CD1c-positive myeloid dendritic cell (primary cell): ENCODE measurements around the gene CACHD1.
"Not testable (repeated sequence)": the region's sequence is repeated elsewhere in the genome, so short reads cannot be mapped to it uniquely, and the experiment has no call there.

ENCODE experiments used
- DNase-seq: peaks from one replicate; pipeline ENCODE4 v3.0.0-alpha.2; 2016; ENCODE audit errors: extremely low spot score

The CACHD1 gene

DNA sequence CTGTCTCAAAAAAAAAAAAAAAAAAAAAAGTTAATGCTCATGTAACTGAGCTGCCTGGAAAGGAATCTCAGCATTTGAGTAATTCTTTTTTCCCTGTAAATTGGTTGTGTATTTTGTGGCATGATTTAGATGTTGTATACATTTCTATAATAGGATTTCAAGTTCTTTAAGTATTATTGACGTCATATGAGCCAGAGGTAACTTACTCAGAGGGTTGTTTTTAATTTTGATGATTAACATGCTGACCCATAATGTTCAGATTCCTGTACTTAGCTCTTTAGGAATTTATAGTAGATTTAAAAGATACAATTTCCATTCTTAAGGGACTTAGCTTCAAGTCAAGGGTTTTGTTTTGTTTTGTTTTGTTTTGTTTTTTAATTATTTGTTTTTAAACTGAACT is 120.4 kb downstream of the CACHD1 start:
- DNase-seq = no peak

DNA sequence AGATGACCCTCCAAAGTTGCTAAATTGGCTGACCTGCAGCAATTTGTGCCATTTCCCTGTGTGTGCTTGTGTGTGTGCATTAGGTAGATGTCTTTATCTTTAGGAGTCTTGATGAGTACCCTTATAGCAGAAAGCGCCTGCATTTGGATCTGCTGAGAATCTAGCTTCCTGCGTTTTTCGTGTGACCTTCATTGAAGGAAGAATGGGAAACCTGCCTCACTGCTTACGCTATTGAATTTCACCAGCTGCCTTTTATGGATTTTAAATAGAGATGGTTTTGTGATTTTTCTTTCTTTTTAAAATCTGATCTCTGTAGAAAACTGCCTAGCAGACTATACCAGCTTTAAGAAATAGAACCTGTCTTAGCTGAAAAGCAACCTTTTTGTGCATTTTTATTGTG is 124.5 kb downstream of the CACHD1 start:
- no peak for DNase-seq

DNA sequence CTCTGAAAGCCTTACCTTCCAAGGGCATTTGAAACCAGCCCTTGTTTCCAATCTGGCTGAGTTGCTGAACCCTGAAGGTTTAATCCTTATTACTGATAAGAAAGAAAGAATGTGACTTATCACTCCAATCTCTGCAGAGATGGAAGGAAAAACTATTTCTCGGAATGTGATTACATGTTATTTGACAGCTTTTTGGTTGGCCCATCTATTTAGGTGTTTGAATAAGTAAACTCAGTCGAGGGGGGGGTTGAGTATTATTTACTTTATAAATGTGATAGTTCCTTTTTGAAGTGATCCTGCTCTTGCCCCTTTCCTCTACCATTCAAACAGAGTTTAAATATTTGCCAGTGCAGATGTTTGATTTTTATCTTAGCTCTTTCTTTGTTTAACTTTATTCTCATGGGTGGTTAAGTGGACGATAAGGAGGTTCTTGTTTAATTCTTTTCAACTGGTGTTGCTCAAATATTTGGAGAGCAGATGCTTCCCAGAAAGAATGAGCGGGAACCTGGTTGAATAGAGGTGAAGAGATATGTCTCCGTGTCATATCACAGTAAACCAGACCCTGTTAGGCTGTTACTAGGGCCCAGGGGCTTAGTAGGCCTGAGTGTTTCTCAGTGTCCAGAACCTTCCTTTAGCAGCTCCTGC is 126.1 kb downstream of the CACHD1 start:
- no peak for DNase-seq

DNA sequence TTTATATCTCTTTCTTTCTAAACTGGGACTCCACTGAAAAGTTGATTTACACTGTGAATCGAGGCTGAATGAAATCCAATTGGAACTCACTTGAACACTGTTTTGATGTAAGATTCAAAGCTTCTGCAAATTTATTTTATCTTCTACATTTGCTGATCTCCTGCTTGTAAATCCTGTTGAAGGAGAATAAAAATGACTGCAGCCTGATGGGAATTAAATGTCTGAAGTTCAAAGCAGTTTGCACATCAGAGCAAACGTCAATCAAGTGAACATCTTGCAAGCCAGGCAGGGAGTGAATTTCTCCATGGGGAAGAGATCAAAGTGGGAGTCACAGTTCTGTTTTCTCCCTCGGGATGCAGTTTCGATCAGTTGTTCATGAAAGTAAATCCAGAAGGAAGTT is 127.2 kb downstream of the CACHD1 start:
- DNase-seq = no peak

DNA sequence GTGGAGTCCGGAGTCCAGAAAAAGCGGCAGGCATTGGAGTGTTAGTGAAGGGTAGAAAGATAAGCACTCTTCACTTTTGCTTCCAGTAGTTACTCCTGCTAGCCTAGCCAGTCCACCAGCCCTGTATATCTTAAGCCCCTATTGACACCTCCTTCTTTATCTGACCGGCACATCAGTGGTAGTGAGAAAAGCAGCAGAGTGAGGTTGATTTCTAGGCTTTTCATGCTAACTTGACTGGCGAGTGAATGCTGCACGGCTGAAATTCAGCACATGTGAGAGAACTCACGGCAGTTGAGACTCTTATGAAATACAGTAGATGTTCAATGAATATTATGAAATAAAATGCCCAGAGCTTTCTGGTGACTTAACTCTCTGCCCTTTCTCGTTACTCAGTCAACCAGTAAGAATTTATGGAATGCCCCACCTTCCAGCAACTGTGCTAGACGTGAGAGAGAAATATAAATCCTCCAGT is 128.2 kb downstream of the CACHD1 start:
- DNase-seq = no peak

DNA sequence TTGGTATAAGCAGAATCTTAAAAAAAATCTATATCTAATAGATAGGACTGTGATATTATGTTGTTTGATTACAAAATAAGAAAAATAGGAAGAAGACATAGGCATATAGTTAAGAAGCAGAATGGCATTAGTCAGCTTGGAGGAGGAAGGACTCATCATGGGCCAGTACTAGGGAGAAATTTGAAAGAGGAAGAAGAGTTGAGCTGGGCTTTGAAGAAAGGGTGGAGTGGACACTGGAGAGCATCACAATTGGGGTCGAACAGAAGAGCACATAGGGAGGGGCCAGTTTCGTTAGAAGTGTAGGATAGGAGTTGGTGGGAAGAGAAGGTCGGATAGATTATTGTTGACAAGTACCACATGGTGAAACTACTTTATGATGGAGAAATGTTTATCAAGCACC is 129.3 kb downstream of the CACHD1 start:
- DNase-seq = no peak

DNA sequence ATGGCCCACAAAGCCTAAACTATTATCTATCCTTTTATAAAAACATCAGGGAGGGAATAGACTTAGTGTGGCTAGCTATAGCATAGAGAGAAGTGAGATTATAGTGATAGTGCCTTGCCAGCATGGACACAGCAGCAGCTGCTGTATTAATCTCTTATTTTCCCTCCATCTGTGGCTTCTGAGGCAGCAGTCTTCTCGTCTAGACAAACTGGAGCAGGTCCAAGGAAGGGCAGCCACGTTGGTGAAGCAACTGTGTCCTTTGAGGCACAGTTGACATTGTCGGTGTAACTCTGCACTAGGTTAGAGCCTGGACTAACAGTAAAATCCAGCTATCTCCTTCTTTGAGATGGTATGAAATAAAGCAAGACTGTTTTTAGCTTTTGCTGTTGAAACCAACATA is 131.3 kb downstream of the CACHD1 start:
- no peak for DNase-seq

DNA sequence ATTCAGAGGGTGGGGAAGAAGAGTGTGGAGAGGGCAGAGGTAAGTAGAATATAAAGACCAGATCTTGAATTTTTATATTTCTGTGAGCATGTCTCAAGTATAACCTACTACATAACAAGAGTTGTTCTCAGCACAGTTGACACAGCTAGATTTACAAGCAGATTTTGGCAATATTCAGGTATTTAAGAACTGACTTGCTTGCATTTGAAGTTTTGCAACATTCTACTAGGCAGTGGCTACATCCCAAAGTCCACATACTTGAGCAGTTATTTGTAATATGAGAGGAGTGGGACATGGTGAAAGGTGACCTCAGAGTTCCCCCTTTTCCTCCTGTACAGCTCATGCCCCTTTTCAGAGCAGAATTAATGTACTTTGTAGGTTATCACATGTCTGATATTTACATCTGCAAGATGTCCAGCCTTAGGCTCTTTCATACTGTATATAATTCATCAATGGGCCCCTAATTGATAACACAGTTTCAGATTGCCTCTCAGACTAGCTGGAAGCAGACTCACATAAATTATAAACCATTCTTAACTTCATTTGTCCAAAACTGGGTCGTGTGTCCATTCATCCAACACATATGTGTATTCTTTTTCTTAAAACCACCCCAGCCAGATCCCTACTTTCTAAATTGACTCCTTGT is 138.2 kb downstream of the CACHD1 start:
- DNase-seq = no peak

DNA sequence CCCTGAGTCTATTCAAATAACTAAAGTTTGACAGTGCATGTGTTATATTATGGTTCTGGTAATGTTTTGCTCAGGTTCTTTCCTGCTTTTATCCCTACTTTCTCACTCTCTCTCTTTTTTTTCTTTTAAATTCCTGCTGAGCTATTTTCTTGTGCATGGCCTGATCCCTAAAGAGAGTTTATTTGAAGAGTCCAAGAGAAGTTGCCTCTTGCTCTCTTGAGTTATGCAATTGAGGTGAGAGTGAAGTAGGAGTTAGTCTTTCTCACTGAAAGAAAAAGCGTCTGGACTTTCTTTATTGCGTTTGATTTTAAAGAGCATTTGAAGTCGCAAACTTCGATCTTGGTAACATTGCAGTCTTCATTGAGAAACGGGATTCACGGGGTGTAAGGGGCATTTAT is 138.7 kb downstream of the CACHD1 start:
- DNase-seq = no peak

DNA sequence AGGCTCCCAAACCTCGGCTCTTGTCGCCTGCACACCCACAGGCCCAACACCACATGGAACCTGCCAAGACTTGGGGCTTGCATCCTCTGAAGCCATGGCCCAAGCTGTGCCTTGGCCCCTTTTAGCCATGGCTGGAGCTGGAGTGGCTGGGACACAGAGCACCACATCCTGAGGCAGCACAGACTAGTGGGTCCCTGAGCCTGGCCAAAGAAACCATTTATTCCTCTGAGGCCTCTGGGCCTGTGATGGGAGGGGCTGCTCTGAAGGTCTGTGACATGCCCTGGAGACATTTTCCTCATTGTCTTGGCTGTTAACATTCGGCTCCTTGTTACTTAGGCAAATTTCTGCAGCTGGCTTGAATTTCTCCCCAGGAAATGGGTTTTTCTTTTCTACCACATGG is 141.0 kb downstream of the CACHD1 start:
- DNase-seq = not testable (repeated sequence)

DNA sequence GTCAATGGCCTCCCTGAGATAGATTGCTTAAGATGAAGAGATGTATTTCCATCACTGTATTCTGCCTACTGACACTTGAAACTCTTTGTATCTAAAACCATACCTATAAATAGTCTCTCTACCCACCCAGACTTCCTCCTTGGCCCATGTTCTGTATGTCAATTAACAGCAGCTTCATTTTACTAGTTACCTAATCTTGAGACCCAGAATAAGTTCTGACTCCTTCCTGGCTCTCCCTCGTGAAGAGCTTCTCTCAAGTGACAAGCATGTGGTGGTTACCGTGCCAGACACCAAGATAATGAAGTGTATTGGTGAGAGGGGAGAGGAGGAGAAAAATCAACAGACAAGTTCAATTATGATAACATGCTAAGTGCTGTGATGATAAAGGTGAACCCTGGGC is 146.1 kb downstream of the CACHD1 start:
- DNase-seq = no peak

DNA sequence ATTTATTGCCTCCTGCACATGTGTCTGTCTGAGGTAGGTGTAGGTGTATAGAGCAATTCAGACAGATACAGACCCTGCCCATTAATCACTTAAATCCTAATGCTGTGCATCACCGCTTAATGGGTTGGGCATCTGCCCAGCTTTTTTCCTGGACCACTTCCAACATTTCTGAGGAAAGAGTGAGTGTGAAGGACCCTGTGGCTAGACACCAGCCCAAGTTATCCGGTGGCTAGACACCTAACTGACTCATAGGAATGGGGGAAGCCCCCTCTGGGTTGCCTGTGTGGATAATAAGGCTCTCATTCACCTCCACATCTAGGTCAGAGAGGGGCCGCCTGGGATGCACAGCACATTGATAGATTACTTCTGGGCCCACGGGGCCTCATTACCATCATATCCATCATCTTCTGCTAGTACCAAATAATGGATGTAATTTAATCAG is 153.8 kb downstream of the CACHD1 start:
- DNase-seq = no peak

DNA sequence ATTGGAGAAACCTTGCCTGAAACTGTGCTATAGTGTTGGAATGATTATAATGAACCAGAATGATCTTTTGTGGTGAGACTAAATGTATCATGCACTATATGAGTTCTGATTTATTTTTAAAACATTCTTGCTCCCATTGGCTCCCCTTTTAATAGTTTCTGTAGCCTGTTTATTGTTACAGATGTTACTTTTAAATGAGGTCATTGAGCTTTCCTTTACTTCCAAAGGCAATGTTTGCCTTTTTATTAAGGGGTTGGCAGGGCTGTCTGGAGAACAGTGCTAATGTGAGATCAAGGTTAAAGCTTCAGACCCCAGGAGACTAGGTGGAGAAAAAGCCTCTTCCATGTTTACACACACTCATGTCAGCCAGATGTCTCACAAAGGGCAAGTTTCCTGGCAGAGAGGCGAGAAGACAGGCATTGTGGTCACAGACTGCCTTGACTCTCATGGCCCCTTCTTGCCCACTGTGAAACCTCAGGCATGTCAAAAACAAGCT is 154.3 kb downstream of the CACHD1 start:
- DNase-seq = no peak

DNA sequence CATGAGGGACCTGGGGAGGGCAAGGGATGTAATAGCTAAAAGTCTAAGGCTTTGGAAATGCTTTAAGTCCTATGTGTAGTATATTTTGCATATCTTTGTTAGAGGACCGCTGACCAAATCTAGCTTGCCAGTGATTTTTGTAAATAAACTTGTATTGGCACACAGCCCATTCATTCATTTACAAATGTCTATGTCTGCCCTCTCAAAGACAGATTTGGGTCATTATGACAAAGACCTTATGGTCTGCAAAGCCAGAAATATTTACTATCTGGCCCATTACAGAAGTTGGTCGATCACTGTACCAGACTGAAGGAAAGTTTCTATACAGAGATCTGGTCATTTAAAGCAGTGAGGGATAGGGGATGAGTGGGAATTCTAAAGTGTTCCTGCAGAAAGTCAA is 154.9 kb downstream of the CACHD1 start:
- DNase-seq = no peak

DNA sequence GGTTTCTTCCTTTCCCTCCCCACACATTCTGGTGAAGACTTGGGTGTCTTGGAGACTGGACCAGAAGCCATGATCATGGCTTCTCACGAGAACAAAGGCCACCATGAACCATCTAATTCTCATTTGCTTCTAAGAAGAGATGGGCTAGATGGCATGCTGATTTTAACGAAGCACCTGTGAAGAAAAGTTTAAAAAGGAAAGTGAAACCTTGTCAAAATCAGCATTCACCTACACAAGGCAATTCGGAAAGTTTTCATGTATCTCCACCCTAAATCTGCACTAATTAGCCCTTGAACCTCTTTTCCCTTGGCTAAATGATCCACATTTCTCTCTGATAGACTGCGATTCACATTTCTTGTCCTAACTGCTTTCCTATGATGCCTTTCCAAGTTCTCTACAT is 160.7 kb downstream of the CACHD1 start:
- no peak for DNase-seq

DNA sequence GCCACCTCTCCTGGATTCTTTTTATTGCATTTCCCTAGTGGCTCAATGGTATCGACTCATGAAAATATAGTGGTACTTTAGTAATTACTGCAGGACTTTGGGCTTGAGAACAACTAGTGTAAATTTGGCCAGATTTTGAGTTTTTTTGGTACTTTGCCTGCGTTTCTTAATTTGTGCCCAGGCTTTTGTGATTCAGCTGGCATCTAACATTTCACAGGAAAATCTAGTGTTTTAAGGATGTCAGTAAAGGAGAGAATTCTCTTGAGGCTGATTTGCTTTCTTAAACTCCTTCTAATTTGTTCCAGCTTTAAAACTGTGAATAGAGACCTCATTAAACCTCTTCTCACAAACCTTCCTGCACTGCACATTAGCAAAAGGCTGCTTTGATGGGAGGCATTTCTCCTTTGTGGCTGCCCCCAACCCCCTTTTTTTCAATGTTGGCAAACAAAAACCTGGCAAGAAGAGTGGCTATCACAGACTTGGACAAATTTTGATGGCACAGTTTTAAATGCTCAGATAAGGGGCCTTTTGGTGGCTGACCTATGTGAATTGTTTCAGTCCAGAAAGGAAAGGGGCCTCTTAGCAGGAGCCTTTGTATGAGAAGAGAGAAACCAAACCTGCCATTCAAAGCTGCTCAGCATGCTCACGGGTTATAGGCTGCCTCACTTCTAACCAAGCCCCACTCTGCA is 161.6 kb downstream of the CACHD1 start:
- no peak for DNase-seq

DNA sequence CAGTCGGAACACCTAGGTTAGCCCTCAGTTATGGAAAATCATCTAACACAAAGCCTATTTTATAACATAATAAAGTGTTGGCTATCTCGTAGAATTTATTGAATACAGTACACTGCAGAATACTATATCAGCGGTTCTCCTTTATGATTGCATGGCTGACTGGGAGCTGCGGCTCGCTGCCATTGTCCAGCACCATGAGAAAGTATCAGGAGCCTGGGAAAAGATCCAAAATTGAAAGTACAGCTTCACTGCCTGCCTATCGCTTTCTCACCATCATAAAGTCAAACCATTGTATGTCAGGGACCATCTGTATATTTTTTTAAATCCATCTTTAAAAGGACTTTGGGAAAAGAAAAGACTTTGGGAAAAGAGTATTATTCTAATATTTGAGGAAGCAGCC is 163.0 kb downstream of the CACHD1 start:
- DNase-seq = no peak

DNA sequence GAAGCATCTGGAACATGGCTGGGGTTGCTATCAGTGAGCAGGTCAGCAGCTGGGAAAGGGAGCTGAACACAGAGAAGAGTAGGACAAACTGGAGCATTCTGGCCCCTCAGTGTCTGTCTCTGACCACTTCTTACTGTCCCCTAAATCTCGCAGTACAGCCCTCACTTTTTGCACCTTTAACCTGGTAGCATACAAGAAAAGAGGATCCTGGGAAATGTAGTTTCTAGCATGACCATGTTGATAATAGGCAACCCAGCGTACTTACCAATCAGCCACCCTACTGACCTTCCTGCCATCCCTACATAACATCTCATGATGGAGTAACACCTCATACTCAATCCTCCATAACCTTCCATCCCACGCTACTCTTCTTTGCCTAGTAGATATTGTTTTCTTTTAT is 175.8 kb downstream of the CACHD1 start:
- no peak for DNase-seq

DNA sequence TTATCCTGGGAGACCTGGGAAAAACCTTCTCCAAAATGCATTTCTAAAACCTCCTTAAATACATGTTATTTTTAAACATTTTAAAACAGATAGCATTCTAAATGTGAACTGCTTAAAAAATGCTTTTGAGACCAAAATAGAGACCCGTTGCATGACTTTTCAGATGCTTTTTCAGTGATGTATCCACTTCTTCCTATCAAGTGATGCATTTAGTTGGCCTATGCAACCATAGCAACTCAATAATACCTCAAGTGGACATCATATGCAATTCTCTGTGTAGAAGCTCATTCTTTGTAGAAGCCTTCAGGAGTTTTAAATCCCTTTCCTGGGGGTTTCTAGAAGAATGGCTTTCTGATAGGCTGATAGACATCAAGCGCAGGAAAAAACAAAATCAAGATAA is 180.5 kb downstream of the CACHD1 start:
- DNase-seq = no peak

DNA sequence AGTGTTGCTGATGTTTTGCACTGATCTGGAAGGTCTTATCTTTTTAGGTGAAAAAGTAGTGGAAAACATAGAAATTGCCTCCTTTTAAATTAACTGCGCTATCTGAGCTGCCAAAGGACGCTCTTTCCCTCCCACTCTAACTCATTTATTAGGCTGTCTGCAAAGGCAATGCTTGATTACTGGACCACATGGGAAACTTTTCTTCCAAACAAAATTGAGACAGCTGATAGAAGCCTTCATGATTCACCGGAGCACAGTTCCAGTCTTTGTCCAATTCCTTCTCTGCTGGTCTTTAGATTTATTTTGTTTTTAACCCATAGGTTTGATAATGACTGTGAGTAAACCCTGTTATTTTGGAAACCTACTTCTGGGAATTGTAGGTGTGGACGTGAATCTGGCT is 181.9 kb downstream of the CACHD1 start:
- DNase-seq = no peak

DNA sequence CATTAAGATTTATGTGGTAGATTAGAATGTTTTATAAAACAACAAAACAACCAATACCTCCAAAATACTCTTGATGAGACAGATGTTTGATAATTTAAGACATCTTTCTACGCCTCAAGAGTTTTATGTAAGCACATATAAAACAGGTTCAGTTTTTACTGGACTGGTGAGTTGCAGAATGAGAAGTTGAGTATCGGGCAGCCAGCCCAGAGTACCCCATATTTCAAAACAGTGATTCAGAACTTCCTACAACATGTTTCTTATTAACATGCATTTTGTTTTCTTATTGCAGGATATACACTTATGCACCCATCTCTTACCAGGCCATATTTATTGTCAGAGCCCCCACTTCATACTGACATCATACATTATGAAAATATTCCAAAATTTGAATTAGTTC is 183.5 kb downstream of the CACHD1 start:
- no peak for DNase-seq

DNA sequence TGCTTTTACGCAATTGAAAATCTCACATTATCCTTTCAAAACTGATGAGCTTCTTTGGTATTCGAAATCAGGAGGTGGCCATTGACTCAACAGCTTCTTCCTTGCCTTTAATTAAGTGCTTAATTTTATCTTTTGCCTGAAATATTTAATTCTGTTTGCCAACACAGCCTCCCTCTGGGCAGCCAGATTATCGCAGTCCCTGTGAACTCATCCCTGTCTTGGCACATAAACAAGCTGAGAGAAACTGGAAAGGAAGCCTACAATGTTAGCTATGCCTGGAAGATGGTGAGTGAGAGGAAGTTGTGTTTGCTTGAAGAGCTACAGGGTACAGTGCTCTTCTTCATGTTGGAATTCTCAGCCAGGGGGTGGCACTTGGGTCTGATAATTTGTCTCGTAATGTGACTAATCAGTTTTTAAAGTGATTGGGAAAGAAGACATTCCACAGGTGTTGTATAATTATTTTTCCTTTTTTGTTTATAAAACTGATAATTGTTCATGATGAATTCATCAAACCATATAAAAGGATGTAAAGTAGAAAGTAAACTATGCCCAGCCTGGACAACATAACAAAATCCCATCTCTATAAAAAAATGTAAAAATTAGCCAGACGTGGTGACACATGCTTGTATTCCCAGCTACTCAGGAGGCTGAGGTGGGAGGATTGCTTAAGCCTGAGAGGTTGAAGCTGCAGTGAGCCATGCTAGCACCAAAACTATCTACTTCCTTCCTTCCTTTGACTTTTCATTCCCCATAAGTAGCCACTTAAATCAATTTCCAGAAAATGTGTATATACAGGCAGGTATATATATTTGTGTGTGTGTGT is 184.8 kb downstream of the CACHD1 start:
- no peak for DNase-seq
